SJCRH30 (cell line): Measurements from ENCODE around the gene HCK. TPM values are rescaled to one million over a fixed set of nuclear protein-coding genes. Genes with fewer than 3 reads are reported as not detected.
A peak's percentile ranks its signal among the peaks of the same experiment; 100 is the strongest.
"Not testable (repeated sequence)": the region's sequence is repeated elsewhere in the genome, so short reads cannot be mapped to it uniquely, and the experiment has no call there.

ENCODE experiments used
- DNase-seq, 2 experiments: peaks; one replicate each; pipeline ENCODE4 v3.0.0-alpha.2; 2015 to 2020
- H3K27ac ChIP-seq: fragments of 250-450 bp; sonication (Bioruptor Pico); 2 replicates; pipeline ENCODE4 v1.5.1; 2020; ENCODE audit warnings: mild to moderate bottlenecking, moderate library complexity
- H3K27me3 ChIP-seq: fragments of 250-450 bp; sonication (Bioruptor Pico); 2 replicates; pipeline ENCODE4 v1.5.1; 2020; ENCODE audit warnings: mild to moderate bottlenecking, moderate library complexity
- H3K36me3 ChIP-seq: fragments of 250-450 bp; sonication (Bioruptor Pico); 2 replicates; pipeline ENCODE4 v1.5.1; 2020; ENCODE audit warnings: mild to moderate bottlenecking, moderate library complexity
- H3K4me1 ChIP-seq: fragments of 250-450 bp; sonication (Bioruptor Pico); 2 replicates; pipeline ENCODE4 v1.5.1; 2020; ENCODE audit warnings: mild to moderate bottlenecking, moderate library complexity
- H3K4me3 ChIP-seq: fragments of 250-450 bp; sonication (Bioruptor Pico); 2 replicates; pipeline ENCODE4 v1.5.1; 2020; ENCODE audit warnings: mild to moderate bottlenecking, moderate library complexity
- H3K9me3 ChIP-seq: fragments of 250-450 bp; sonication (Bioruptor Pico); replicated peaks from 2 replicates; pipeline ENCODE4 v1.5.1; 2020; ENCODE audit warnings: mild to moderate bottlenecking, moderate library complexity
- total RNA-seq: library from RNA; depleted of rRNA; stranded (reverse); fragments of >200 nt; shearing (Covaris generic); gene quantifications from 2 replicates; pipeline ENCODE4 v1.2.3, GENCODE V29; 2014

HCK gene
- total RNA-seq, 1 experiment from 2014 or later: not detected

DNA sequence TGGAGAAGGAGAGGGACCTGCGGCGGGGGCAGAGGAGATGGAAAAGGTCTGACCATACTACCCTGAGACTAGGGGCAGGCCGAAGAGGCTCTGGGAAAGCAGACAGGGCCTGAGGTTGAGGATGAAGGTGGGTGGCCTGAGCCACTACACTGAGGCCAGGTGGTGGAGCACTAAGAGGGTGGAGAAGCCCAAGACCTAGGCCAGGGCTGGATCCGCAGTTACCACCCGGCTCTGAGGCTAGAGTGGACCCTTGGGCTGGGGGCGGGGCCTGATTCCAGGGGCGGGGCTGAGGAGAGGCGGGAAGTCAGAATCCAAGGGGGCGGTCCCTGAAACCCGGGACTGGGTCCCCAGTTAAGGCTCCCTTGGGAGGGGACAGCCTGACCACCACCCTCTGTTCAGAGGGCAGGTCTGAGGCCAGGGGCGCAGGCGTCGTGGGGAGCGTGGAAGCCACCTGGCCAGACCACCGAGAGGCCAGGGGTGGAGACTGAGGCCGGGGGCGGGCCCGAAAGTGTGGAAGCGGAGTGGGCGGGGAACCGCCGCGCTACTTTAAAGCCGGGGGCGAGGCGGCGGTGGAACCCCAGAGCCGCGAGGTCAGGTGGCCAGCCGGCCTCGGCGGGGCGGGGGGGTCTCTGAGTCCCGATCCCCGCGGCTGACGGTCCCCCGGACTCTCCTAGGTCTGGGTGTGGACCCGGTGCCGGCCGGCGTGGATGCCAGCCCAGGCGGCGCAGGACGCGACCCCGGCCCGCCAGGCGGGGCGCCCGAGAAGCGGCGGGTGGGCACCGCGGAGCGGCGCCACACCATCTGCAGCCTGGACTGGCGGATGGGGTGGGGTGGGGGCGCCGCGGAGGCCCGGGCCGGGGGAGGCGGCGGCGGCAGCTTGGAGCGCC is 33.5 kb upstream of the HCK start:
- DNase-seq: peak; percentile 87 to 88
- Histone ChIP-seq H3K4me3 (peak overlapping the region; percentile 74), H3K9me3 (no peaks in the 10 kb centered on the region), H3K27me3 (0 out of 2 replicates have a peak, but pooled peaks cover 7% of the 10 kb centered on the region), H3K27ac (peak overlapping the region; percentile 39; the same call in 1 of the 2 replicates), H3K4me1 (peaks cover 12% of the 10 kb centered on the region), H3K36me3 (no peaks in the 10 kb centered on the region)

DNA sequence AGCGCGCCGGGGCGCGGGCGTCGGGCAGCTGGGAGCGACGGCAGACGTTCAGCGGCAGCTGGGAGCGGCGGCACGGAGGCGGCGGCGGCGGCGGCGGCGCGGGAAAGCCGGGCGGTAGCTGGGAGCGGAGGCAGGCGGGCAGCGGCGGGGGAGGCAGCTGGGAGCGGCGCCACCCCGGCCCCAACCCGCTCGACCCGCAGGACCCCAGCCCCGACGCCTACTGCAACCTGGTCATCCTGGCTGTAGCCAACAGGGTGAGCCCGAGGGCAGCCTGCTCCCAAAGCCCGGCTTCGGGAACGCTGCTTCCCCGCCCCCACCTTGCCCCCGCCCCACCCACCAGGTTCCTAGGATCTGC is 32.9 kb upstream of the HCK start:
- DNase-seq: peak; percentile 58 to 67
- Histone ChIP-seq H3K27ac (no peak overlapping the region), H3K27me3 (0 out of 2 replicates have a peak, but pooled peaks cover 4% of the 10 kb centered on the region), H3K4me3 (peak overlapping the region; percentile 74), H3K4me1 (peaks cover 12% of the 10 kb centered on the region), H3K9me3 (no peaks in the 10 kb centered on the region), H3K36me3 (no peaks in the 10 kb centered on the region)

DNA sequence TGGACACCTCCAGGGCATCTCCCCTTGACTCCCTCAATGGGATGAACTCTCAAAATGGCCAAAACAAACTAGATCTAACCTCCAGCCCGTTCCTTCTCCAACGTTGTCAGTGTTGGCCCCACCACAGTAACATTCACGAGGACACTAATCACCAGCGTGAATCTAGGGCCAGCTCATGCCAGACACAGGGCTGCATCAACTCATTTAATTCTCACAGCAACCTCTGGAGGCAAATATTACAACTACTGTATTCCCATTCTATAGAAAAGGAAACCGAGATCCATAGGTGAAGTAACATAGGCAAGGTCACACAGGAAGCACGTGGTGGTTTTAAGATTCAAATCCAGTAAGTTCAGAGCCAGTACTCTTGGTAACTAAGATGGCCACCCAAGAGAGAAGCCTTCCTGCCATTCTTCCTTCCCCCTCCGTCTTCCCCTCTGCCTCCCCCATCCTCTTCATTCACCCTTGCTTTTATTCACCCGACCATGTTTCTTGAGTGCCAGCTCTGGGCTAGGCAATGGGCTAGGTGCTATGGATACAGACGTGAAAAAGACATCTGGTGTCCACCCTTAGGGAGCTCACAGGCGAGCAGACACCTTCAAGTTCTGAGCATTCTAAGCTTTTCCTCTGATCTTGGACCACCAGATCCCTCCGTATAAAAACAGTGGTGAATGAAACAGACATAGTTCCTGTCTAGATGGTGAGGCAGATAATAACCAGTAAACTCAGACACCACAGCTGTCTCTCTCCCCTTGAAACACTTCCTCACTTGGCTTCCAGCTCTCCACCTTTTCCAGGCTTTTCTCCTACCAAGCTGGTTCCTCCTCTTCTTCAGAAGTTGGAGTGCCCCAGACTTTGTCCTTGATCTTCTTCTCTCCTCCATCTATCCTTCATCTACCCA is 32.2 kb upstream of the HCK start:
- no peaks in the 10 kb centered on the region for H3K9me3 ChIP-seq
- no peaks in the 10 kb centered on the region for H3K27me3 ChIP-seq
- H3K4me3 ChIP-seq: peak overlapping the region; percentile 74
- peak overlapping the region; percentile 15; the same call in 1 of the 2 replicates for H3K27ac ChIP-seq
- H3K4me1 ChIP-seq: peaks cover 12% of the 10 kb centered on the region
- no peaks in the 10 kb centered on the region for H3K36me3 ChIP-seq
- peak in 1 of 2 experiments; percentile 48 for DNase-seq

DNA sequence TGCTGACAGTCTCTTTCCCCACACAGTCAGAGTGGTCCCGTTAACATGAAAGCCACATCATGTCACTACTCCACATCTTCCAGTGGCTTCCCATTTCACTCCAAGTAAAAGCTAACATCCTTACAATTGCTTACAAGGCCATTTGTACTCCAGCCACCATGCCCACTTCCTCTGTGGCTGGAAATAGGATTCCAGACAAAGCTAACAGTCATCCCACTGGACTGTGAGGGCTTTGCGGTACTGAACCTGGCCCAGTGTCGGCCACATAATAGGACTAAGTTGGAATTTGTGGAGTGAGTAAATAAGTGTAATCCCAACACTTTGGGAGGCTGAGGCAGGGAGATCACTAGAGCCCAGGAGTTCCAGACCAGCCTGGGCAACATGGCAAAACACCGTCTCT is 31.0 kb upstream of the HCK start:
- no peaks in the 10 kb centered on the region for H3K9me3 ChIP-seq
- H3K36me3 ChIP-seq: no peaks in the 10 kb centered on the region
- no peak overlapping the region for H3K27ac ChIP-seq
- DNase-seq: no peak
- H3K4me3 ChIP-seq: no peak overlapping the region
- H3K27me3 ChIP-seq: no peaks in the 10 kb centered on the region
- peaks cover 12% of the 10 kb centered on the region for H3K4me1 ChIP-seq

DNA sequence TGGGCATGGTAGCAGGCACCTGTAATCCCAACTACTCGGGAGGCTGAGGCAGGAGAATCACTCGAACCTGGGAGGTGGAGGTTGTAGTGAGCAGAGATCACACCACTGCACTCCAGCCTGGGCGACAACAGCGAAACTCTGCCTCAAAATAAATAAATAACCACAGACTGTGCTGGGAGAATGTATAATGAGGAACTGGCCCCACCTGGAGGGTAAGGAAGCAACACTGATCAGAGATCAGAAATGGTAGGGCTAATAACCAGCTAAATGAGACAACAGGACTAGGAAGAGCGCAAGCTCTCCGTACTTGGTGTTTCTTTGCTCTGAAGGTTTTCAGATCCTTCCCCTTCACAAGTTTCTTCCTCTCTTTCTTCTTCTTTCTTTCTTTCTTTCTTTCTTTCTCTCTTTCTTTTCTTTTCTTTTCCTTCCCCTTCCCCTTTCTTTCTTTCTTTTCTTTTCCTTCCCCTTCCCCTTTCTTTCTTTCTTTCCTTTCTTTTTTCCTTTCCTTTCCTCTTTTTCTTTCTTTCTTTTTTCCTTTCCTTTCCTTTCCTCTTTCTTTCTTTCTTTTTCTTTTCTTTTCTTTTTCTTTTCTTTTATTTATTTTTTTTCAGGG is 27.3 kb upstream of the HCK start:
- no peak overlapping the region for H3K4me3 ChIP-seq
- H3K9me3 ChIP-seq: no peaks in the 10 kb centered on the region
- H3K27ac ChIP-seq: no peak overlapping the region
- H3K4me1 ChIP-seq: peaks cover 18% of the 10 kb centered on the region
- H3K36me3 ChIP-seq: no peaks in the 10 kb centered on the region
- no peak for DNase-seq
- H3K27me3 ChIP-seq: no peaks in the 10 kb centered on the region

DNA sequence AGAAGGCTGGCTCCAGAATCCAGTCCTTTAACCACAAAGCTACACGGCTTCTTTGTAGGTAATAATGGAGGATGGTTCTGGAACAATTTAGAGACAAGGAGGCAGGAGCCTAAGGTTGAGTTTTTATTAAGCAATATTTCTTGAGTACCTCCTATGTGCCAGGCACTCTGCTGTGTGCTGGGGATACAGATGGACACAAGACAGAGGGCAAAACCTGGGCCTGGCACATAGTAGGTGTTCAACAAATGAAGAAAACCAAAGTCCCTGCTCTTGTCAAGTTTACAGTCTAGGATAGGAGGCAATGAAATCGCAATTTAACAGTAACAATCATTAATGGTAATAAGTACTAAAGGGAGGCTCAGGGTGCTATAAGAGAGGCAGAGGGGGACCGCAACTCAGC is 24.4 kb upstream of the HCK start:
- Histone ChIP-seq H3K4me1 (peaks cover 10% of the 10 kb centered on the region; the same call in 1 of the 2 replicates), H3K27me3 (no peaks in the 10 kb centered on the region; the same call in 1 of the 2 replicates), H3K4me3 (no peak overlapping the region), H3K9me3 (no peaks in the 10 kb centered on the region), H3K36me3 (no peaks in the 10 kb centered on the region), H3K27ac (no peak overlapping the region)
- DNase-seq: no peak

DNA sequence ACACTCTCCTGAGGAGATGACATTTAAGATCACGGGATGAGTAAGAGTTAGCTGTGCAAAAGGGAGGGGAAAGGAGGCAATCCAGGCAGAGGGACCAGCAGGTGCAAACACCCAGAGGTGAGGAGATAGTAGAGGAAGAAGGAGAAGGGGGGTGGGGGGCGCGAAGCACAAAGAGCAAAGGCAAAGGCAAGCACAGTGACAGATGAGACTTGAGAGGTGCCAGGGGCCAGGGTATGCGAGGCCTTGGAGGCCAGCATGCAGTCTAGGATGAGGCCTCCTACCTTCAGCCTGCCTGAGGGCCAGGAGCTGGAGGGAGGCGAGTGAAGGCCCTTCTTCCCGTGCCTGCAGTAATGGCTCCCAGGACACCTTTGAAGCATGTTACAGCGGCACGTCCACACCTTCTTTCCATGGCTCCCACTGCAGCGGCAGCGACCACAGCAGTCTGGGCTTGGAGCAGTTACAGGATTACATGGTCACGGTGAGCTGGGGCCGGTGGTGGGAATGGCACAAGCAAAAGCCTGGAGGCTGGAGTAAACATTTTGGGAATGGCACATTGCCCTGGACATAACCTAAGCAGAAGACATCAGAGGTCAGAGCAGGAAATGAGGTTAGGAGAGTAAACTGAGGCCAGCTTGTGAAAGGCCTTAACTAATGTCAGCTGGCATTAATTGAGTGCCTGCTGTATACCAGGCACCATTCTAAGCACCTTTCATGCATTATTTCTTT is 23.2 kb upstream of the HCK start:
- no peaks in the 10 kb centered on the region; the same call in 1 of the 2 replicates for H3K27me3 ChIP-seq

DNA sequence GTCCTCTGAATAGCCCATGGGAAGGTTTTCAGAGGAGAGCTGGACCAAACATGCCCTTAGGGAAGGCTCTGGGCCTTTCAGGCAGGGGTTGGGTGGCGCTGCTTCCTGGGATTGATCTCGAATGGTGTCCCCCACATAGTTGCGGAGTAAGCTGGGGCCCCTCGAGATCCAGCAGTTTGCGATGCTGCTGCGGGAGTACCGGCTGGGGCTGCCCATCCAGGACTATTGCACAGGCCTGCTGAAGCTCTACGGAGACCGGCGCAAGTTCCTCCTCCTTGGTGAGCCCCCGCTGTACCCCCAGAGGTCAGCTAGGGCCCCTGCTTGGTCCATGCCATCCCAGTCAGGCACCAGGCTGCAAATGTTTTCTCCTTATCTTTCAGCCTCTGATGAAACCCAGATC is 22.5 kb upstream of the HCK start:
- no peaks in the 10 kb centered on the region for H3K9me3 ChIP-seq
- DNase-seq: peak in 1 of 2 experiments; percentile 36
- H3K27ac ChIP-seq: no peak overlapping the region
- H3K27me3 ChIP-seq: no peaks in the 10 kb centered on the region; the same call in 1 of the 2 replicates
- no peaks in the 10 kb centered on the region for H3K36me3 ChIP-seq
- peaks cover 10% of the 10 kb centered on the region; the same call in 1 of the 2 replicates for H3K4me1 ChIP-seq
- H3K4me3 ChIP-seq: no peak overlapping the region

More for the DNA sequence above, 23.2 kb upstream of the HCK start:
- Histone ChIP-seq H3K27ac (no peak overlapping the region), H3K4me3 (peak overlapping the region; percentile 32), H3K36me3 (no peaks in the 10 kb centered on the region), H3K4me1 (peaks cover 10% of the 10 kb centered on the region; the same call in 1 of the 2 replicates), H3K9me3 (no peaks in the 10 kb centered on the region)
- peak; percentile 72 to 84 for DNase-seq

DNA sequence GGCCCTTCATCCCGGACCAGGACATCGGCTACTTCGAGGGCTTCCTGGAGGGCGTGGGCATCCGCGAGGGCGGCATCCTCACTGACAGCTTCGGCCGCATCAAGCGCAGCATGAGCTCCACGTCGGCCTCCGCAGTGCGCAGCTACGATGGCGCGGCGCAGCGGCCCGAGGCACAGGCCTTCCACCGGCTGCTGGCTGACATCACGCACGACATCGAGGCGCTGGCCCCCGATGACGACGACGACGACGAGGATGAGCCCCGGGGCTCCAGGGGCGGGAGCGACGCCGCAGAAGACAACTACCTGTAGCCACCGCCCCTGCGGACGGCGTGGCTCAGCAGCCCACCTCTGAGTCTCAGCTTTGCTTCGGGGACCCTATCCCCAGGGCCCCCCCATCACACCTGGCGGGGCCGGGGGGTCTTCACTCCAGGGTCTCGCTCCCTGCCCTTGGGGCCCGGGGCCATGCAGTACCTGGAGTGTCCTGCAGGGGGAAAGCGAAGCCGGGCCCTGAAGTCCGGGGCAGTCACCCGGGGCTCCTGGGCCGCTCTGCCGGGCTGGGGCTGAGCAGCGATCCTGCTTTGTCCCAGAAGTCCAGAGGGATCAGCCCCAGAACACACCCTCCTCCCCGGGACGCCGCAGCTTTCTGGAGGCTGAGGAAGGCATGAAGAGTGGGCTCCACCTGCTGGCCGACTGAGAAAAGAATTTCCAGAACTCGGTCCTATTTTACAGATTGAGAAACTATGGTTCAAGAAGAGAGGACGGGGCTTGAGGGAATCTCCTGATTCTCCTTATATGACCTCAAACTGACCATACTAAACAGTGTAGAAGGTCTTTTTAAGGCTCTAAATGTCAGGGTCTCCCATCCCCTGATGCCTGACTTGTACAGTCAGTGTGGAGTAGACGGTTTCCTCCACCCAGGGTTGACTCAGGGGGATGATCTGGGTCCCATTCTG is 20.8 kb upstream of the HCK start:
- Histone ChIP-seq H3K36me3 (no peaks in the 10 kb centered on the region), H3K9me3 (no peaks in the 10 kb centered on the region), H3K4me3 (no peak overlapping the region), H3K27me3 (no peaks in the 10 kb centered on the region; the same call in 1 of the 2 replicates), H3K4me1 (peaks cover 10% of the 10 kb centered on the region; the same call in 1 of the 2 replicates), H3K27ac (no peak overlapping the region)
- peak; percentile 94 for DNase-seq

DNA sequence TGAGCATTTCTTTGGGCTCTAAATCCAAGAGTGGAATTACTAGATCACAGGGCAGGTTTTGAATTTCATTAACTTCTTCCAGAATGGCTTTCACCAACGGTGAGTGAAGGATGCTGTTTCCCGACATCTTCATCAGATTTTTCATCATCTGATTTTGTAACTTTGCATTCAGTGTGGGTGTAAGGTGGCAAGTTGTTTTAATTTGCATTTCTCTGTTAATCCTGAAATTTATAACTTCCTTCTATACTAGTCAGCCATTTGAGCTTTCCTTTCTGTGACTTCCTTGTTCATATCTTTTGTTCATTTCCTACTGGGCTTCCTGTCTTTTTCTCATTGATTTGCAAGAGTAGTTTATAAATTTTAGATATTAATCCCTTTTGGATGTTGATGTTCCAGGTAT is 18.7 kb upstream of the HCK start:
- H3K27me3 ChIP-seq: no peaks in the 10 kb centered on the region; the same call in 1 of the 2 replicates
- no peaks in the 10 kb centered on the region for H3K36me3 ChIP-seq

DNA sequence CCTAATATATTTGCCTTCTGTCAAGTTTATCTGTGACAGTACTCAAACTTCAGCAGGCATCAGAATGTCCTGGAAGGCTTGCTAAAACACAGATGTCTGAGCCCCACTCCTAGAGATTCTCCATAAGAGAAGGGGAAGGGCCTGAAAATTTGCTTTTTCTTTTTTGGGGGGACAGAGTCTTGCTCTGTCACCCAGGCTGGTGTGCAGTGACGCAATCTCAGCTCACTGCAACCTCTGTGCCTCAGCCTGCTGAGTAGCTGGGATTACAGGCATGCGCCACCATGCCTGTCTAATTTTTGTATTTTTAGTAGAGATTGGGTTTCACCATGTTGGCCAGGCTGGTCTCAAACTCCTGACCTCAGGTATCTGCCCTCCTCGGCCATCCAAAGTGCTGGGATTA is 18.3 kb upstream of the HCK start:
- not testable (repeated sequence) for DNase-seq, H3K27me3 ChIP-seq, H3K4me3 ChIP-seq, H3K27ac ChIP-seq, H3K4me1 ChIP-seq, H3K36me3 ChIP-seq, H3K9me3 ChIP-seq

More for the DNA sequence above, 18.7 kb upstream of the HCK start:
- peaks cover 10% of the 10 kb centered on the region; the same call in 1 of the 2 replicates for H3K4me1 ChIP-seq
- no peaks in the 10 kb centered on the region for H3K9me3 ChIP-seq
- no peak overlapping the region for H3K27ac ChIP-seq
- DNase-seq: no peak
- H3K4me3 ChIP-seq: no peak overlapping the region

DNA sequence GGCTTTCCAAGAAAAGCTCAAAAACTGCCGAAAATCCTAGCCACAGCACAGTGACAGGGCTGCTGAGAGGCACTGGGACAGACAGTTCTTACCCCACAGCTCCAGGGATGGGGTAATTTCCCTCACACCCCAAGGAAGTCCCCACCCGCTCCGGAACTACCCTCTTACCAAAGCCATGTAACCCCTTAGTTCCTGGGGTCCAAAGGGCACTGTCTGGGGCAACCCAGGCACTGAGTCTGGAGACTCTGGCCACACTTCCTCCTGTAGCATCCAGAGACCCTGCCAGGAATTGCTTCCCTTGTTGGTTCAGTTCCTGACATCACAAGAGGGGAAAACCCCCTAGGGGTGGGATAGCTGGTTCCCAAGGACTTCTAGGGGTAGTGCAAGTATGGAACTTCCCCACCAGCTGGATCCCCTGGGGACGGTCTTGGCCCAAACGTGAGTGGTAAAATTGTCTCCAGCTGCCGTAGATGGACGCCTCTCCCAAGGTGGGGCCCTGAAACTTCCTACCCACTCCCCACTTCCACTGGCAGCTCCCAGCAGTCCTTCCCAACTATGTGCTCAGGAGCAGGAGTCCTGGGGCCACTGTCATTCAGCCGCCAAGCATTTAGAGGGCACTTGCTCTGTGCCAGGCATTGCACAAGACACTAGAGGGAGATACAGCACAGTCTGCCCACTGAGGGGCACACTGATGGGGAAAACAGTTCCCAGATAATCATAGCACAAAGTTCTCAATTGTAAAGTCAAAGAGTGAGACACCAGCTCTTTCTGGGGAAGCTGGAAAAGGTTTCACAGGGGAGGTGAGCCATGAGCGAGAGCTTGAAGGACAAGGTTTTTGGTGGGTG is 17.2 kb upstream of the HCK start:
- Histone ChIP-seq H3K4me3 (no peak overlapping the region), H3K27ac (no peak overlapping the region), H3K9me3 (no peaks in the 10 kb centered on the region), H3K4me1 (no peaks in the 10 kb centered on the region), H3K36me3 (no peaks in the 10 kb centered on the region), H3K27me3 (no peaks in the 10 kb centered on the region; the same call in 1 of the 2 replicates)
- no peak for DNase-seq
